ENCODE data around the gene RFX4.
A peak's percentile ranks its signal among the peaks of the same experiment; 100 is the strongest.

Gene RFX4

GRCh38 chr12:106576848-106577247 lies 6.0 kb upstream of the RFX4 start:
- Histone ChIP-seq H3K9me2 (replicated peaks; ENCODE audit: insufficient read depth, low read length) (no peaks in the 10 kb centered on the region), H3K4me2 (ENCODE audit: low read depth, low read length) (no peak overlapping the region), H4K20me1 (ENCODE audit: insufficient read depth, low read length) (no peaks in the 10 kb centered on the region), H3K9me3 (replicated peaks; ENCODE audit: insufficient read depth, low read length) (no peaks in the 10 kb centered on the region), H3K27ac (ENCODE audit: low read length) (no peak overlapping the region), H3K9ac (ENCODE audit: low read length) (no peak overlapping the region), H3K27me3 (replicated peaks; ENCODE audit: insufficient read depth, low read length) (no peaks in the 10 kb centered on the region; the same call in 1 of the 2 replicates), H2AFZ (ENCODE audit: low read length) (no peak overlapping the region), H3K36me3 (replicated peaks; ENCODE audit: insufficient read depth, low read length) (no peaks in the 10 kb centered on the region), H3K4me1 (ENCODE audit: low read length) (no peaks in the 10 kb centered on the region), H3K4me3 (ENCODE audit: low read length) (no peak overlapping the region), H3K79me2 (ENCODE audit: low read length) (no peaks in the 10 kb centered on the region), H3F3A (ENCODE audit: insufficient read depth, low read length) (no peaks in the 10 kb centered on the region)
- TF ChIP-seq EZH2phosphoT487 (IDR thresholded peaks at IDR 0.05; ENCODE audit: low read length) (no peak), CTCF (IDR thresholded peaks at IDR 0.05; ENCODE audit: low read length) (no peak), EZH2 (optimal IDR thresholded peaks at IDR 0.05; ENCODE audit: low read depth, low read length) (no peak)
- no peak for DNase-seq

- Histone ChIP-seq H3K36me3 (replicated peaks; ENCODE audit: insufficient read depth, low read length) (no peaks in the 10 kb centered on the region), H4K20me1 (ENCODE audit: insufficient read depth, low read length) (no peaks in the 10 kb centered on the region), H3K9ac (ENCODE audit: low read length) (no peak overlapping the region), H3K4me3 (ENCODE audit: low read length) (no peak overlapping the region), H3F3A (ENCODE audit: insufficient read depth, low read length) (no peaks in the 10 kb centered on the region), H3K4me1 (ENCODE audit: low read length) (no peaks in the 10 kb centered on the region), H3K9me2 (replicated peaks; ENCODE audit: insufficient read depth, low read length) (no peaks in the 10 kb centered on the region), H3K4me2 (ENCODE audit: low read depth, low read length) (peak overlapping the region; percentile 9; the same call in 1 of the 2 replicates), H3K79me2 (ENCODE audit: low read length) (no peaks in the 10 kb centered on the region), H3K27ac (ENCODE audit: low read length) (no peak overlapping the region), H2AFZ (ENCODE audit: low read length) (no peak overlapping the region), H3K9me3 (replicated peaks; ENCODE audit: insufficient read depth, low read length) (no peaks in the 10 kb centered on the region), H3K27me3 (replicated peaks; ENCODE audit: insufficient read depth, low read length) (peaks cover 40% of the 10 kb centered on the region)
- TF ChIP-seq EZH2 (optimal IDR thresholded peaks at IDR 0.05; ENCODE audit: low read depth, low read length), result no peak
- no peak for TF ChIP-seq EZH2phosphoT487 (IDR thresholded peaks at IDR 0.05; ENCODE audit: low read length)
- DNase-seq, result no peak
Observed at GRCh38 chr12:106580671-106581508, 1.9 kb upstream of the RFX4 start.

- DNase-seq, result no peak
- H4K20me1 ChIP-seq (ENCODE audit: insufficient read depth, low read length), result no peaks in the 10 kb centered on the region
- H3K9me2 ChIP-seq (replicated peaks; ENCODE audit: insufficient read depth, low read length), result no peaks in the 10 kb centered on the region
- H3K9me3 ChIP-seq (replicated peaks; ENCODE audit: insufficient read depth, low read length), result no peaks in the 10 kb centered on the region
- peaks cover 48% of the 10 kb centered on the region for H3K27me3 ChIP-seq (replicated peaks; ENCODE audit: insufficient read depth, low read length)
- peak overlapping the region; percentile 21; the same call in 1 of the 2 replicates for H3K4me2 ChIP-seq (ENCODE audit: low read depth, low read length)
- H3F3A ChIP-seq (ENCODE audit: insufficient read depth, low read length), result no peaks in the 10 kb centered on the region
- H3K27ac ChIP-seq (ENCODE audit: low read length), result no peak overlapping the region
- H3K9ac ChIP-seq (ENCODE audit: low read length), result no peak overlapping the region
- TF ChIP-seq CTCF (IDR thresholded peaks at IDR 0.05; ENCODE audit: low read length) (no peak), EZH2phosphoT487 (IDR thresholded peaks at IDR 0.05; ENCODE audit: low read length) (no peak), EZH2 (optimal IDR thresholded peaks at IDR 0.05; ENCODE audit: low read depth, low read length) (no peak)
- no peak overlapping the region for H3K4me3 ChIP-seq (ENCODE audit: low read length)
- no peaks in the 10 kb centered on the region for H3K36me3 ChIP-seq (replicated peaks; ENCODE audit: insufficient read depth, low read length)
- no peaks in the 10 kb centered on the region for H3K79me2 ChIP-seq (ENCODE audit: low read length)
- no peak overlapping the region for H2AFZ ChIP-seq (ENCODE audit: low read length)
- H3K4me1 ChIP-seq (ENCODE audit: low read length), result no peaks in the 10 kb centered on the region
Observed at GRCh38 chr12:106581543-106582248, 1.1 kb upstream of the RFX4 start.

Measured in MM.1S (cell line).